Heart left ventricle (tissue), 16 donors: ENCODE data around the gene FTL. TPM values are rescaled to one million over a fixed set of nuclear protein-coding genes. Genes with fewer than 3 reads are reported as not detected.

Experiments
- ATAC-seq, 4 donors: fragments of 200-7000 bp; cut with Tn5 transposase; one replicate each; pipeline ENCODE4 v1.9.1; 2020 to 2022; ENCODE audit warnings: moderate library complexity in 4 of 4, mild to moderate bottlenecking in 3 of 4, moderate number of reproducible peaks in 1 of 4
- DNase-seq, 5 donors: peaks; one replicate each; pipeline ENCODE4 v3.0.0-alpha.2; 2020
- H3K27ac ChIP-seq, 12 donors: fragments of 200-600 bp; sonication (generic) in 4 of 12; one replicate each; pipeline versions ENCODE4 v1.5.0 to v1.8.0; 2016 to 2022; ENCODE audit warnings: mild to moderate bottlenecking in 2 of 12
- H3K27me3 ChIP-seq, 9 donors: fragments of 200-600 bp; sonication (generic) in 2 of 9; one replicate each; pipeline versions ENCODE4 v1.5.1 to v1.8.0; 2016 to 2022; ENCODE audit warnings: mild to moderate bottlenecking in 3 of 9
- H3K36me3 ChIP-seq, 9 donors: fragments of 200-600 bp; sonication (generic) in 2 of 9; one replicate each; pipeline versions ENCODE4 v1.5.0 to v1.8.0; 2018 to 2022; ENCODE audit warnings: mild to moderate bottlenecking in 2 of 9
- H3K4me1 ChIP-seq, 12 donors: fragments of 200-600 bp; sonication (generic) in 4 of 12; one replicate each; pipeline versions ENCODE4 v1.5.0 to v1.8.0; 2016 to 2022; ENCODE audit warnings: mild to moderate bottlenecking in 3 of 12
- H3K4me3 ChIP-seq, 12 donors: fragments of 200-600 bp; sonication (generic) in 4 of 12; one replicate each; pipeline versions ENCODE4 v1.5.0 to v1.8.0; 2017 to 2022; ENCODE audit warnings: mild to moderate bottlenecking in 9 of 12, moderate library complexity in 4 of 12
- H3K9me3 ChIP-seq, 12 donors: fragments of 200-600 bp; sonication (generic) in 4 of 12; one replicate each; pipeline versions ENCODE4 v1.5.0 to v1.8.0; 2016 to 2022; ENCODE audit warnings: mild to moderate bottlenecking in 1 of 12
- POLR2A ChIP-seq, 2 donors: fragments of 450-650 bp; IDR thresholded peaks; one replicate each; pipeline ENCODE4 v1.6.1; 2017; ENCODE audit warnings: antibody characterized with exemption in 2 of 2, mild to moderate bottlenecking in 2 of 2, moderate library complexity in 2 of 2
- WGBS, 4 donors: extraction: QIAGEN DNeasy Blood & Tissue Kit in 2 of 4; methylation state at CpG; one replicate each; pipeline versions ENCODE4 v1.1.5 to v1.1.7; 2013 to 2018; 5-methylcytosine and 5-hydroxymethylcytosine counted together
- intact Hi-C, 10 donors: fragments of 100-400 bp; cut with DNase I; formaldehyde crosslinking; loops; one replicate each; pipeline versions ENCODE4 v1.11.1 to v1.14.2; 2022
- polyA plus RNA-seq, 2 donors: library from polyadenylated mRNA; stranded (reverse); fragments of 200-250 nt; gene quantifications; one replicate each; pipeline ENCODE4 v1.2.3, GENCODE V29; 2013
- total RNA-seq, 9 donors: library from RNA; depleted of rRNA in 2 of 9; stranded (reverse); fragments of >200 nt in 2 of 9; fragmentation: NEBNext Ultra II Directional in 3 of 9; extraction: Animal tissue kit (Norgen Biotek cat#: 25700) in 3 of 9; gene quantifications; one replicate each; pipeline versions ENCODE4 v1.1.0 to v1.2.4, GENCODE V29; 2016 to 2023
- TF ChIP-seq, protein P1 (sequence below), 12 donors: fragments of 200-600 bp; sonication (generic) in 4 of 12; IDR thresholded peaks; one replicate each; pipeline versions ENCODE4 v1.5.0 to v1.8.0; 2018 to 2022; ENCODE audit warnings: antibody characterized with exemption in 12 of 12, mild to moderate bottlenecking in 5 of 12
- donor health status: ischemic (EF 13 %, LVEDD 7.1; RV severe dilation, severe dysfunction).
- donor health status: healthy with polysubstance abuse.
- donor health status: DM: no; HTN: yes; CAD: no.
- donor health status: DM: no; HTN: no; CAD: no.
- donor health status: ischemic (EF 25% LVEDD 6.9; RV normal size, moderate dysfunction).
- donor health status: ischemic (EF 25% LVEDD 5.7; RV mildly dilated, moderate dysfunction).
- donor health status: healthy.
- donor health status: DM: yes; HTN: yes; CAD: no.
- donor health status: ischemic (EF 35%, LVEDD 5.7; RV mildly dilated, moderate dysfunction).
- donor health status: nonischemic (EF 11% LVEDD 7.7; RV severe dilation, severe dysfunction).
- donor health status: DM: yes; HTN: yes; CAD: no.
- donor health status: PGD.
- donor health status: ischemic (EF 29% LVEDD 5.4; RV normal size, mild dysfunction).
- donor health status: nonischemic (EF 23%, LVEDD 6.1; RV moderate dilation, normal function).

The FTL gene
- total and polyA plus RNA-seq, 11 donors: 484 to 6,770 (median 857) TPM

DNA sequence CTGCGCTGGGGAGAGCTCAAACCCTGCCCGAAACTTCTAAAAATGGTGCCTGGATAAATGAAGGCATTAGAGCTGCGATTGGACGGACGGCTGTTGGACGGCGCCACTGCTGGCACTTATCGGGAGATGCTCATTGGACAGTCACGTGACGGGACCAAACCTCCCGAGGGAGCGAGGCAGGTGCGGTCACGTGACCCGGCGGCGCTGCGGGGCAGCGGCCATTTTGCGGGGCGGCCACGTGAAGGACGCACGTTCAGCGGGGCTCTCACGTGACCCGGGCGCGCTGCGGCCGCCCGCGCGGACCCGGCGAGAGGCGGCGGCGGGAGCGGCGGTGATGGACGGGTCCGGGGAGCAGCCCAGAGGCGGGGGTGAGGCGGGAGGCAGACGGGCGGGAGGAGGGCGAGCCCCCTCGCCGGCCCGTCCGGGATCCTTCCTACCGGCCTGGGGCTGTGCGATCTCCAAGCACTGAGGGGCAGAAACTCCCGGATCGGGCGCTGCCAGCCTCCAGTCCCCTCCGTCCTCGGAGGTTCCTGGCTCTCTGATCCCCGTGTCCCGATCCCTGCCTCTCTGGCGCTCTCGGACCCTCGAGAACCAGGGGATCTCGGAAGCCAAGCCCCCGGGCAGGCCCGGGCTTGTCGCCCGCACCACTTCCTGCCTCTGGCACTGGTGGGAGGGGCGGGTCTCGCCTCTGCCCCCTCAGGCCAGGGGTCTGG lies 10.4 kb upstream of the FTL start, which contains the start of gene BAX:
TSS of gene BAX (plus strand) at position 281 of the 713 bp plus-strand sequence. CDS start at position 335, 54 bp downstream.
- peak; percentile 97 to 99 (median 98) for DNase-seq
- H3K4me1 ChIP-seq: peaks cover 4 to 23% (median 14%) of the 10 kb centered on the region in 12 donors
- H3K9me3 ChIP-seq: no peaks in the 10 kb centered on the region
- no peaks in the 10 kb centered on the region for H3K27me3 ChIP-seq
- peak; percentile 82 to 95 (median 90) for ATAC-seq
- peak within 1 kb of the TSS; percentile 69 to 95 (median 89) for H3K27ac ChIP-seq
- peak in 1 of 2 donors; percentile 87 for TF ChIP-seq POLR2A (IDR thresholded peaks at IDR 0.05)
- TF ChIP-seq, protein P1, sequence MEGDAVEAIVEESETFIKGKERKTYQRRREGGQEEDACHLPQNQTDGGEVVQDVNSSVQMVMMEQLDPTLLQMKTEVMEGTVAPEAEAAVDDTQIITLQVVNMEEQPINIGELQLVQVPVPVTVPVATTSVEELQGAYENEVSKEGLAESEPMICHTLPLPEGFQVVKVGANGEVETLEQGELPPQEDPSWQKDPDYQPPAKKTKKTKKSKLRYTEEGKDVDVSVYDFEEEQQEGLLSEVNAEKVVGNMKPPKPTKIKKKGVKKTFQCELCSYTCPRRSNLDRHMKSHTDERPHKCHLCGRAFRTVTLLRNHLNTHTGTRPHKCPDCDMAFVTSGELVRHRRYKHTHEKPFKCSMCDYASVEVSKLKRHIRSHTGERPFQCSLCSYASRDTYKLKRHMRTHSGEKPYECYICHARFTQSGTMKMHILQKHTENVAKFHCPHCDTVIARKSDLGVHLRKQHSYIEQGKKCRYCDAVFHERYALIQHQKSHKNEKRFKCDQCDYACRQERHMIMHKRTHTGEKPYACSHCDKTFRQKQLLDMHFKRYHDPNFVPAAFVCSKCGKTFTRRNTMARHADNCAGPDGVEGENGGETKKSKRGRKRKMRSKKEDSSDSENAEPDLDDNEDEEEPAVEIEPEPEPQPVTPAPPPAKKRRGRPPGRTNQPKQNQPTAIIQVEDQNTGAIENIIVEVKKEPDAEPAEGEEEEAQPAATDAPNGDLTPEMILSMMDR (IDR thresholded peaks at IDR 0.05): peak in 1 of 12 donors; percentile 7
- H3K4me3 ChIP-seq: peak within 1 kb of the TSS; percentile 77 to 98 (median 90)
- 0 to 1% (median 0%) methylated on average over 42 to 71 of the region's 71 CpGs for WGBS, 4 donors
- intact Hi-C loops: loop anchor here in 6 of 10 donors (2.0 to 10.0 kb wide), 5 partner anchors 42 to 77 kb away; partner anchors contain the start of gene NUCB1 (in 3 of the 6)
- peaks cover 0 to 16% (median 2%) of the 10 kb centered on the region in 9 donors for H3K36me3 ChIP-seq

DNA sequence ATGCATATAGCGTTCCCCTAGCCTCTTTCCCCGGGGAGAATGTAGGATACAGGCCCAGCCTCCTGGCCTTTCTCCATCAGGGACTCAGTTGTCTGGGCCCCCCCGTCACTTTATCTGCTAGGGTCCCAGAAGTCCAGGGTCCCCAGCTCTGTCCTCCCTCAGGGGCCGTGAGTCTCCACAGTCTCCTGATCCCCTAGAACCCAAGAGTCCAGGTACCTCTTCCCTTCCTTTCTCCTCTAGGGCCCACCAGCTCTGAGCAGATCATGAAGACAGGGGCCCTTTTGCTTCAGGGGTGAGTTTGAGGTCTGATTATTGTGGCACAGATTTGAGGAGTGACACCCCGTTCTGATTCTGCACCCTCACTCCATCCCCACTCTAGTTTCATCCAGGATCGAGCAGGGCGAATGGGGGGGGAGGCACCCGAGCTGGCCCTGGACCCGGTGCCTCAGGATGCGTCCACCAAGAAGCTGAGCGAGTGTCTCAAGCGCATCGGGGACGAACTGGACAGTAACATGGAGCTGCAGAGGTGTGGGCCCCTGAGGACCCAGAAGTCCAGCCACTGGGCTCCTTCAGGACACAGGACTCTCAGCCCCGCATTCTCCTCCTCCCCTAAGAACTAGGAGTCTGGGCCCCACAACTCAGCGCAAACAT lies 9.7 kb upstream of the FTL start:
- Histone ChIP-seq H3K4me3 (peak overlapping the region; percentile 77 to 98 (median 90)), H3K27me3 (no peaks in the 10 kb centered on the region), H3K4me1 (peaks cover 4 to 23% (median 14%) of the 10 kb centered on the region in 12 donors), H3K27ac (peak overlapping the region; percentile 69 to 95 (median 89)), H3K36me3 (peaks cover 0 to 16% (median 2%) of the 10 kb centered on the region in 9 donors), H3K9me3 (no peaks in the 10 kb centered on the region)
- ATAC-seq (peak in 1 of 4 donors; percentile 6), DNase-seq (no peak)
- 55 to 61% (median 58%) methylated on average over 13 to 16 of the region's 16 CpGs for WGBS, 4 donors
- TF ChIP-seq POLR2A (IDR thresholded peaks at IDR 0.05): no peak
- TF ChIP-seq, protein P1 (IDR thresholded peaks at IDR 0.05): no peak
- intact Hi-C loops: loop anchor here in 3 of 10 donors (2.0 to 10.0 kb wide), 3 partner anchors 51 to 78 kb away; partner anchors contain the start of gene NUCB1 (in 2 of the 3)

DNA sequence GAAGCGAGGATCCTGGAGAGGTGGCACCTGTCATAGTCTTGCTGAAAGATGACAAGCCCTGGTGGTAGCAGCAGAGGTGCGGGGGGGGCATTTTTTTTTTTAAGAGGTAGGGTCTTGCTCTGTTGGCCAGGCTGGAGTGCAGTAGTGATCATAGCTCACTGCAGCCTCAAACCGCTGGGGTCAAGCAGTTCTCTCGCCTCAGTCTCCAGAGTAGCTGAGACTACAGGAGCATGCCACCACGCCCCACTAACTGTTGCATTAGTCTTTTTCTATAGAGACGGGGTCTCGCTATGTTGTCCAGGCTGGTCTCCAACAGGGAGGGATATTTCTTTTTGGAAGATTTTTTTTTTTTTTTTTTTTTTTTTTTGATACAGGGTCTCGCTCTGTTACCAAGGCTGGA lies 7.1 kb upstream of the FTL start:
- WGBS, 4 donors: 95 to 99% (median 97%) methylated on average over 8 of the region's 8 CpGs
- intact Hi-C loops: loop anchor here in 2 of 10 donors (5.0 to 10.0 kb wide), 2 partner anchors 53 to 81 kb away; partner anchors contain the start of gene NUCB1 (in 1 of the 2)
- no peak overlapping the region for H3K27ac ChIP-seq
- no peak overlapping the region for H3K4me3 ChIP-seq
- peaks cover 4 to 35% (median 15%) of the 10 kb centered on the region in 12 donors for H3K4me1 ChIP-seq
- peaks cover 0 to 16% (median 2%) of the 10 kb centered on the region in 9 donors for H3K36me3 ChIP-seq
- no peaks in the 10 kb centered on the region for H3K27me3 ChIP-seq
- ATAC-seq (no peak), DNase-seq (no peak)
- no peak for TF ChIP-seq POLR2A (IDR thresholded peaks at IDR 0.05)
- TF ChIP-seq, protein P1 (IDR thresholded peaks at IDR 0.05): no peak
- H3K9me3 ChIP-seq: no peaks in the 10 kb centered on the region
